Activated CD8-positive, alpha-beta memory T cell treated with anti-CD3 and anti-CD28 coated beads, Interleukin-2, amount 50 U/mL, for 1 hour (primary cell): ENCODE results near the gene NRAS.

Source experiments
- DNase-seq: peaks from one replicate; pipeline ENCODE4 v3.0.0-alpha.2; 2020; ENCODE audit errors: extremely low read depth

The NRAS gene

DNA sequence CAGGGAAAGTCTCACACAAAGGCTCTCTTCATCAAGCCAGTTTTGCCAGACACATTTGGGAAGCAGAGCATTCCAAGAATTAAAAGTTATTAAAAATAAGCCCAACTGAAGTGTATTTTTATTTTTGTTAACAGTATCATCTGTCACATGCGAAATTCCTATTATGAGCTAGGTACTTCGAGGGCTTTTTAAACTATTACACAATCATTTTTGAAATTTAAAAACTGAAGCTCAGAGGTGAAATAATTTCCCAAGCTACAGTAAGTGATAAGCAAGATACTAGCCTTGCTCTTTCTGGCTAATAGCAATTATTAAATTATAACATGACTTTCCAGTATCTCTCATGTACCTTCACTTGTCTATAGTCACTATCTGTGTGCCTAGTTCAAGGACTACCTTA lies 12.0 kb upstream of the NRAS start:
- DNase-seq: no peak

DNA sequence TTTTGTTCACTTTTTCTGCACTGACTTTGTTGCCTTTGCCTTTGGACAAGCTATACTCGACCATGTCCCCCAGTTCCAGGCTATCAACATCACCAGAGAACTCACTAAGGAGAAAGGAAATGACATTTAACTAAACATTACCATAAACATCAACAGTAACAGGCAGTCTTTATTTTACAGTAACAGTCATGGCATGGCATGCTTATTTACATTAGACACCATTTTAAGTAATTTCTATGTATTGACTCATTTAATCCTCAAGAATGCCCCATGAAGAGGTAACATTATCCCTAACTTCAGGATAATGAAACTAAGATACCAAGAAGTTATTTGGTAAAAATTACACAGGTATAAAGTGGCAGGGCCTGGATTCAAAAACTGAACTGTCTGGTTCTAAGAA lies 8.7 kb upstream of the NRAS start:
- DNase-seq: no peak

DNA sequence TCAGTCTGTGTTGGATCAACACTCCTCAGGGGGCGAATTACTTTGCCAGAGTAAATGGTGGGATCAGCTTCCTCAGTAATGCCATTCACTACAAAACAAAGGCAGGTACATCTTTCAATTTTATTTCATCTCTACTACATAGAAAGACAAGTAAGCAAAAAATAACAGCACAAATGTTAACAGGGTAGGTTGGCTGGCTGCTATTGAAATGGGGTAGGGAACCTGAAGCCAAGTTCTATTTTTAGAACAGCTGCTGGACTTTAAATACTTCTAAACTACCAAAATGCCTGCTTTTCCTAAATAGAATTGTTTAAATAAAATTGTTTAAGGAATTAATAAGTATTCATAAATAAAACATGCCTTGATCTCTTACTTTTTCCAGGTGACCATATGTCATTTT lies 7.3 kb upstream of the NRAS start:
- no peak for DNase-seq

DNA sequence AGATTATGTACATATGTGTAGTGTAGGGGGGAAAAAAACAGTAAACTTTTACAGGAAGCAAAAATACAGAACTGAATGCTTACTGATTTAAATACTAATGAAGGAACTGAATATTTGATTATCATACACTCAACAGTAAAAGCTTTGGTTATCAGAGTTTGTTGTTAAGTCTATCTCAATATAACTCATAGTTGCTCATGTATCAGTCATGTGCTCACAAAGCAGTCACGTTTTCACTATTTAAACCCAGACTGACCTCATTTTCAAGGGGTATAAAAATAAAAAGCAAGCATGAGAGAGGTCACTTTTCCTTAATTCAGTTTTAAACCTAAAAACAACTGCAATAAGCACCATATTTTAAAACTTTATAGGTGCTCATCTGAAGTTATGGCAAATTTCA lies 6.9 kb upstream of the NRAS start:
- no peak for DNase-seq

DNA sequence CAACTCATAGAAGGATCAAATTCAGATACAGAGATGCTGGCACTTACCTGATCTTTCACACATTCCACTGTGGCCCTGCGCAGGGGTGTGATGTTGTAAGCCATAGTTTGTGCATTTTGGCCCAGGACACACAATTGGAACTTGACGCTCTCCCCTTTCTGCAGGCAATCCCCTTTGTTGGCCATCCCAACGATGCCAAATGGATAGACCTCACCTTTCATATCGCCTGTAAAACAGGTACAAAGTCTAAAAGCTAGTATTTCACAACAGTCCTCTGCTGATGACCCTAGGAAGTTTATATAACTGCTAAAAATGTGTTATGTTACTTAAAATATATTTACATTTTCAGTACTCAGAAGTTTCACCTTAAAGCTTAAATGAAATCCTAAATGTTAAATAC lies 3.9 kb upstream of the NRAS start:
- no peak for DNase-seq

DNA sequence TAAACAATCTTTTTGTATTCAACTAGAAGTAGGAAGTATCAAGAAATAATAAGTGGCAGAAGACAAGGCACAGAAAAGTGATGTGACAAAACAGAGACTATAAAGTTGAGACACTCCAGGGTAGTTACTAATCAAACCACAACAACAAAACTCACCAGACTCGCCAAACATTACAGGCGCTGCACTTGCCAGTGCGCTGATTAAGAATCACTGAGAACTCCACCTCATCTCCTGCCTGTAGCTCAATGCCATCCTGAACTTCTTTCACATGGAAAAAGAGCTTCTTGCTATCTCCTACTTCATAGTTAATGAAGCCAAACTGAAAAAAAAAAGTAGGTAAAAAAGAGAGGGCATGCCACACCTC lies 2.8 kb upstream of the NRAS start:
- DNase-seq: no peak

DNA sequence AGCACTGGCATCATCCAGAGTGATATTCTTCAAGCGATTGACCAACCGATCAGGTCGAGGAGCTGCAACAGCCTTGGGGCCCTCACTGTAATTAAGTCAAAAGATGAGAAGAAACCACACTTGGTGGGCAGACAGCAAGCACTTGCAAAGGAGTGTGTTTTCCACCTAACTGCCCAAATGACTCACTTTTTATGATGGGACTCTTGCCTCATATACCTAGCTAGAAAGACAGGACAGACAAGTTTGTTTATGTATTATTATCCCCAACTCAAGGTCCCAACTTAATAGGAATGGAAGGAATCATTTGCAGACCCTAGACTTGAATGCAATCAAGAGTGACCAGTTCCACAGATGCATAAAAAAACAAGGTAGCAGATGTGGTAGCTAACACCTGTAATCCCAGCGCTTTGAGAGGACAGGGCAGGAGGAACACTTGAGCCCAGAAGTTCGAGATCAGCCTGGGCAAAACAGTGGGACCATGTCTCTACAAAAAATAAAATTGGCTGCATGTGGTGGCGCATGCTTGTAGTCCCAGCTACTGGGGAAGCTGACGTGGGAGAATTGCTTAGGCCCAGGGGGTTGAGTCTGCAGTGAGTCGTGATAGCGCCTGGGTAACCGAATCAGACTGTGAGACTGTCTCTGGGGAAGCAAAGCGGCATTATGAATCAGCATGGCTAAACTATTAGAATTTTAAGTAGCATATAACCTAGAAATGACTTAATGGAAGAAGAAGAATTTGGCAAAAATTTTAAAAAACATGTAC lies 2.3 kb upstream of the NRAS start:
- DNase-seq: no peak

DNA sequence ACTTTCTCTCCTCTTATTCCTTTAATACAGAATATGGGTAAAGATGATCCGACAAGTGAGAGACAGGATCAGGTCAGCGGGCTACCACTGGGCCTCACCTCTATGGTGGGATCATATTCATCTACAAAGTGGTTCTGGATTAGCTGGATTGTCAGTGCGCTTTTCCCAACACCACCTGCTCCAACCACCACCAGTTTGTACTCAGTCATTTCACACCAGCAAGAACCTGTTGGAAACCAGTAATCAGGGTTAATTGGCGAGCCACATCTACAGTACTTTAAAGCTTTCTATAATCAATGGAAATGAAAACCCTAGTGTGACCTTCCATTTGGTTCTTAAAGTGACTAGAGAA lies 643 bp downstream of the NRAS start:
- no peak for DNase-seq

DNA sequence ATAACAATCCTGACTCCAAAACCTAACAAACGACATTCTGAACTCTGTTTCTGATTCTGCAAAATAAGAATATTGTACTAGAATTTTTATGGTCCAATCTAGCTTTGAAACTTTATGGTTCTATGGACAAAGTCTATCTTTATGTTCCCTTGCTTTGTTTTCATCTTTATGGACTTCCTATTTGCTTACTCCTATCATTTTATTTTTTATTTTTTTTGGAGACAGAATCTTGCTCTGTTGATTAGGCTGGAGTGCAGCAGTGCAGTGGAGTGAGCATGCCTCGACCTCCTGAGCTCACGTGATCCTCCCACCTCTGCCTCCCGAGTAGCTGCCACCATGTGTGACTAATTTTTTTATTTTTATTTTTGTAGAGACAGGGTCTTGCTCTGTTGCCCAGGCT lies 3.6 kb downstream of the NRAS start:
- no peak for DNase-seq

DNA sequence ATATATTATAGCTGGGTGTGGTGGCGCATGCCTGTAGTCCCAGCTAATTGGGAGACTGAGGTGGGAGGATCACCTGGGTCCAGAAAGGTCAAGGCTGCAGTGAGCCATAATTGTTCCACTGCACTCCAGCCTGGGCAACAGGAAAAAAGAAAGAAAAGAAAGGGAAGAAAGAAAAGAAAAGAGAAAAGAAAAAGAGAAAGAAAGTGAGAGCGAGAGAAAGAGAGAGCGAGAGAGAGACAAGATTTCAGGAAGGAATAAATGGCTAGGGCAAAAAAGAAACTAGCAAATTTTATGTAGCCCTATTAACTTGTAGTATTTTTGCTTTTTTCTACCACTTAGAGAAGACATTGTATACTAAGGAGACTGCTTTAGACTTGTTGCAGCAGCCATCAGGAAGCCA lies 6.2 kb downstream of the NRAS start:
- DNase-seq: no peak

DNA sequence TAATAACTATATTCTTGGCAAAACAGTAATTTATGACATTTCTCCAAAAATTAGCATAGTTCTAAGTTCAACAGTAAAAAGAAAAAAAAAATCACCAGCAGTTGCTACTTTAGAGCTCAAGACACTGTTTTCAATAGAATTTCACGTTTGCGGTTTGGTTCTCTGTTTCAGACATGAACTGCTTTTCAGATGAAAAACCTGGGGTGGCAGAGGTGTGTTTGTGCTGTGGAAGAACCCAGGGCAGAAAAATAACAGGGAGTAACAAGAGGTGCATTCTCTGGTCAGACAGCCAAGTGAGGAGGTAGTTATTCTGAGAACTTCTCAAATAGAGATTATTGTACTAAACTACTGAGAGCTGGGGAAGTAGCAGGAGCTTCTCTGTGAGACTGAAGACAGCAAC lies 9.0 kb downstream of the NRAS start:
- no peak for DNase-seq

DNA sequence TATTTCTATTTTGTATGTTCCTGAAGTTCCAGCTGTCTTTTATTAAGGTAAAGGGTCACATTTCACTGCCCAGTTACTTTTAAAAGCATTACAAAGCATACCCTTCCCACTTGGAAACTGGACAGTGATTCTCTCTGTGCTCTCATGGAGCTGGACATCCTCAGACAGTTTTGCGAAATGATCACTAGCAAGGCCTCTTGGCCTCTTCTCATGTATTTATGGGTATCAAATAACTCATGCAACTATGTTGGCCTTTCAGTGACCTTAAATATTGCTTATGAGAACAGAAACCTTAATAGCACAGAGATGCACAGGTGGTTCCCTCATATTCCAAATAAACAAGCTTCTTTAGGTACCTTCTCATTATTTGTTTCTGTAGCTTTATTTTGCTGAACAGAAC lies 13.3 kb downstream of the NRAS start:
- no peak for DNase-seq

DNA sequence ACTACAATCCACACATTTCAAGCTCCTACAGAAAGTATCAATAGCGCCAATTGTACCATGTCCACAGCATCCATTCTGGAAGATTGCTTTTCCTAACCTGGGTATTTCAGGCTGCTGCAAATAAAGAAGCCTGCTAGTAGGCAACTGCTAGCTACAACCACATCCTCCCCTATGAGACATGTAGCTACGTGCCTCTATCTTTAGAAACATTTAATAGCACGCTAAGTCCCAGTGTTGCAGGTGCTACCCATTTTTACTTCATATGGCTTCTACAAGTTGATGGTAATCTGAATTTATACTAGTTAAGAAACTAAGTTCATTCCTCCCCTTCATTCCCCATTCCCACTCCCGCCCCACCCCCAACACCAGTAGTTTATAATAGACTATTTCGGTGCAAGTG lies 13.8 kb downstream of the NRAS start:
- DNase-seq: no peak

DNA sequence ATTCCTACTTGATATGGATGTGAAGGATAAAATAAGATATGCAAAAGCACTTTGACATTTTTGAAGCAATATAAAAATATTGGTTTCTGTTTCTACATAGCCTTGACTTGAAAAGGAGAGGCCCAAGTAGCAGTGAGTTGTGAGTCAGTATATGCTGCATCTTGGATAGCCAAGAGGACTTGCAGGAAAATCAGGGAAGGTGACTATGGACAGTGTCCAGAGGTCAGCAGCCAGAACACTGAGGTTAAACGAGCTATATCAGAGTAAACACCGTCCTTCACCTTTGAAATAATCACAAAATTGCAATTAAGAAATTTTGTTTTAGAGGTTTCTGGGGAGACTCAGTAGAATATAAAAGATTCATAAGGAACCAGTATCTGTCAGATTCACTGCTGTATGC lies 14.6 kb downstream of the NRAS start:
- DNase-seq: no peak

DNA sequence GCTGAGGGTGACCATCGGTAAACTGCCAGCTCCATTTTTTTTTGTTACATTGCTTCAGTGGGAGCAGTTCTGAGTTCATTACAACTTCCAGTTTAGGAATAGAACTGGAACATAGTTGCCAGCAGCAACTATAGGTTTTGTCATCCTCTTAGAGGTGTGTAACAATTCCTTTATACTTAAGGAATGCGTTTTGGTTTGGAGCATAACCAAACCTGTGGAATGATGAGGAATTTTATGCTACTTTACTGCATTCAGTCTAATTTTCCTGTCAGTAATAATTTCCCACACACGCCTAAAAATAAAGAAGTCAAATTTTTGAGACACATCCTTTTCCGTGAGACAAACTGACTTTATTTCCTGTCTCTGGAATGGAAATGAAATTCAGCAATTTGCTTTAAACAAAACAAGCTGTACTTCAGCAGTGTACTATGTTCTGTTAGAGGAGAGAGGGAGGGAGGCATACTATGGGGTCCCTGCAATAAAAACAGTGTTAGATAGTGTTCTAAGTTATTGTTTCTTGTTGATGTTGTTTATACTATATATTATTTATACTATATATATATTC lies 16.5 kb downstream of the NRAS start:
- DNase-seq: no peak

DNA sequence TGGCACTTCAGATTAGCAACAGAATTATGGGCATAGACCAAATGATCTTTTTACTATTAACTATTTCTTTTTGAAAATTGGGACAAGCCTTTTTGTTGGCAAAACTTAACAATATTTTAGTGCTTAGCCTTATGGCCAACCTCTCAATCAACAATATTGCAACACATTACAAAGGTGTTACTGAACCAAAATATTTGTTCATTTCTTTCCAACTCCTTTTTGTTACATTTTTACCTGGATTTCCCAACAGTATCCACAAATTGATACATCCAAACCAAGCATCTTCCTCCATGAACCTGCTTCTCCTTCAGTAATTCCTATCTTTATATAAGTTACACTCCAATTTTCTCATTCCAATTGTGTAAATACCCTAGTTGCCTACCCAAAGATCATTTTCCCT lies 19.8 kb downstream of the NRAS start:
- DNase-seq: no peak

DNA sequence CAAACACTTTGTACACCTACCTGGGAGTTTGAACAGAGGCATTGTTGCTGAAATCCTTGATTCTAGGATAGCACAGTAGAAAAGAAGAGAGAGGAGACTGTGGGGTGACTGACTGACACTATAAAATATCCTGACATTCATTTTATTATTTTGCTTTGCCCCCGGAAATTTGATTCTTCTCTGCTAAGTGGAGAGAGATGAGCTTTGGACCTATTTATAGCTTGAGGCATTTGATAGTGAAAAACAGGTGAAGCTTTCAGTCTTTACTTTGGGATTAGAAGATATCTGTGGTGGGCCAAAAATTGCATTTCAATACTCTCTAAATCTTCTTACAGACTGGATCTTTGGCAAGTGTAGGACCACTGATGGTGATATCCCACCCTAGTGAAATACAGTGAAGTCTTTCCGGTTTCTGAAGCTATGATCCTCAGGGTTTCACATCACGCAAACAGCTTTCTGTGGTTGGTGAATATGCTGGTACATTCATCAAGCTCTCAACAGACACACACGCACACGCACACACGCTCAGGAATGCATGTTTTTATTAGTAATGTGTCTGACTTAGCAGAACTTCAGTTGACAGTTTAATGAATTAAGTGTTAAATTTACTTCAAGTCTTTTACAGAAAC lies 21.0 kb downstream of the NRAS start, which contains the start of gene AMPD1:
TSS of gene AMPD1 (minus strand) at position 117 of the 629 bp plus-strand sequence. CDS start at position 42, 75 bp downstream.
- DNase-seq: no peak

DNA sequence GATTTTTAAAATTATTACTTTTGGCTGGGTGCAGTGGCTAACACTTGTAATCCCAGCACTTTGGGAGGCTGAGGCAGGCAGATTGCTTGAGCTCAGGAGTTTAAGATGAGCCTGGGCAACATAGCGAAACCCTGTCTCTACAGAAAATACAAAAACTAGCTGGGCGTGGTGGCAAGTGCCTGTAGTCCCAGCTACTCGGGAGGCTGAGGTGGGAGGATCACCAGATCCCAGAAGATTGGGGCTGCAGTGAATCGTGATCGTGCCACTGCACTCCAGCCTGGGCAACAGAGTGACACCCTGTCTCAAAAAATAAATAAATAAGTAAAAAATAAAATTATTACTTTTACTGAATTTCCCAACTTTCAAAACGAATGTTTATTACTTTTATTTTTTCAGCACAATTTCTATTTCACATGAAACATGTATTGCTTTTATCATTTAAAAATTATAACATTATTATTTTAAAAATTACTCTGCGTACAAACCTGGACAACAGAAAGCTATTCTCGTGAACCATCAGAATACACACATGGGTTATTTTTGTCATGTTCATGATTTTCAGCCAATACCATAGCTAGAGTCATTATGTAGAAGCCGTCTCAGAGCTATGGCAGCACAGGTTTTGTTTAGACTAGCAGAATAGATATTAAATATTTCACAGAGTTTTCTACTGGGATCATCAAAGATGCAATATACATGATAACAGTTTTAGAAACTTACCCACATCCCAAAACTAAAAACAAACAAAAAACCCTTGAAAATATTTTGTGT lies 21.8 kb downstream of the NRAS start:
- DNase-seq: no peak

DNA sequence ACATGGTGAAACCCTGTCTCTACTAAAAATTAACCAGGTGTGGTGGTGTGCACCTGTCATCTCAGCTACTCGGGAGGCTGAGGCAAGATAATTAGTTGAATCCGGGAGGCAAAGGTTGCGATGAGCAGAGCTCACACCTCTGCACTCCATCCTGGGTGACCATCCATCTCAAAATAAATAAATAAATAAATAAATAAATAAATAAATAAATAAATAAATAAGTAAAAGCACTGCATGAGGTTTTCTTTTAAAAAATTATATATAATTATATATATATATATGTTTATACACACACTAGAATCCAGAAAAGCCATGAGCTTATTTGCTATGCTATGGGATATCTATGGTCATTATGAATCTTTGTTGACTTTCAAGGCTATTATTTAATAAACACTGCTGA lies 23.6 kb downstream of the NRAS start:
- DNase-seq: no peak

DNA sequence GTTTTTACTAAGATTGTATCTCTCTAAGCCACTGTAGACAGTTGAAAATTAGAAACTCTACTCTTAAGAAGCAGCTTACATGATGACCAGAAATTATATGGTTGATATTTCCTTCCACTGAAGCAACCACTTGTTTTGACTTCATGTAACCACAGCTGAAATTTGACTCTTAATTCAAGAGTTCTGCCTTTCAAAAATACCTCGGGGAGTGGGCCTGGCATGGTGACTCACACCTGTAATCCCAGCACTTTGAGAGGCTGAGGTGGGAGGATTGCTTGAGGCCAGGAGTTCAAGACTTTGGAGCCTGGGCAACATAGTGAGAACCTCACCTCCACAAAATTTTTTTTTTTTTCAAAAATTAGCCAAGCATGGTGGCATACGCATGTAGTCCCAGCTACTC lies 25.5 kb downstream of the NRAS start:
- no peak for DNase-seq

DNA sequence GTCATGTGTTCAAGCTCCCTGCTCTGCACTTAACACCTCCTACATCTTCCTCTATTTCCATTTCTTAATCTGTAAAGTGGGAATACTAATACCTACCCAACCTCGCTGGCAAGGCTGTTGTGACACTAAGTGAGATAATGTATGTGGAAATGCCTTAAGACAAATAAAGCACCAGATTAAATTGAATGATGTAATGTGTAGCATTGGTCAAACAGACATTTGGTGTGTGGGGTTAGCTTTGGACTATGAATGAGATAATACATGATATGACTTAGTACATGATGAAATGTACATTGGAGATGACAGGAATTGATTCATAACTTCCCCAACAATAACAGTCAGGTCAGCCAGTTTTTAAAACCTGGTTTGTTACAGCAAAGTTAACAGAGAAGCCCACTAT lies 26.4 kb downstream of the NRAS start:
- no peak for DNase-seq

DNA sequence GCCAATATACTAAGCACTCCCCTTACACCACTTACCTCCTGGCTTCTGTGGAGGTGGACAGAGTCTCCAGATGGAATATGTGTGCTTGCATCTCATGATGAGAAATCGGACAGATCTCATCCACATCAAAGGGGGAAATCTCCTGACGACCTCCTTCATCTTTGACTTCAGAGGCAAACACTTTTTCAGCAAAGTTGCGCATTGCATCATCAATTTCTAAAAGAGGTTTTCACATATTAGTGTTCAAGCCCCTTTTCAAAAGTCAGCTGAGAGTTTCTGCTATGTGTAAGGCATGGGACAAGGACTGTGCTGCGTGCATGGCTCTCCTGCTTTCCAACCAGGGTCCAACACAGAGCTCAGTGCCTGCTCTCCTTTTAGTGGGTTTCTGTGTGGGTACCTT lies 28.0 kb downstream of the NRAS start:
- DNase-seq: no peak

DNA sequence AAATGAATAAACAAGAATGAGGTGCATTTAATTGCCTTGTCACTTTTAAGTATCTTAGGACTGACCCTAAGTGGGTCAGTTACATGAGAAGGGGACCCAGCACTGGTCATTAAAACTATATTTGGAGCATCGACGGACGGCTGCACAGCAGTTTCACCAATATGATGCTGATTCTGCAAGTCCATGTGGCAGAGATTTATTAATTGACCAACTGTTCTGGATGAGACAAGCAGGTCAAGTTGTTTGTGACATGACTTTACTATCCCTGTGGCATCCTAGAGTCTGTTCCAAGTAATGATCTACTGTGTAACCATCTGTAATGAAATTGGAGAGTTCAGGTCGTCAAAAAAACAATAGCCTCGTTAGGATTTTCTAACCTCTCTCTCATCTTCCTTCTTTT lies 30.7 kb downstream of the NRAS start:
- no peak for DNase-seq
